GM18868 (cell line): ENCODE measurements around the gene TMEM161B.
"Not testable (repeated sequence)": the region's sequence is repeated elsewhere in the genome, so short reads cannot be mapped to it uniquely, and the experiment has no call there.

Source experiments
- ATAC-seq: cut with Tn5 transposase; IDR thresholded peaks from one replicate; pipeline ENCODE4 v1.9.1; 2021; ENCODE audit warnings: mild to moderate bottlenecking, moderate library complexity; ENCODE audit not compliant: unreplicated experiment

TMEM161B gene

GRCh38 chr5:88188458-88189132 is 80.0 kb downstream of the TMEM161B start:
- no peak for ATAC-seq

- no peak for ATAC-seq
These were observed 85.4 kb downstream of the TMEM161B start for GRCh38 chr5:88183255-88183654.

GRCh38 chr5:88177486-88177885 is 91.2 kb downstream of the TMEM161B start:
- ATAC-seq = not testable (repeated sequence)

DNA sequence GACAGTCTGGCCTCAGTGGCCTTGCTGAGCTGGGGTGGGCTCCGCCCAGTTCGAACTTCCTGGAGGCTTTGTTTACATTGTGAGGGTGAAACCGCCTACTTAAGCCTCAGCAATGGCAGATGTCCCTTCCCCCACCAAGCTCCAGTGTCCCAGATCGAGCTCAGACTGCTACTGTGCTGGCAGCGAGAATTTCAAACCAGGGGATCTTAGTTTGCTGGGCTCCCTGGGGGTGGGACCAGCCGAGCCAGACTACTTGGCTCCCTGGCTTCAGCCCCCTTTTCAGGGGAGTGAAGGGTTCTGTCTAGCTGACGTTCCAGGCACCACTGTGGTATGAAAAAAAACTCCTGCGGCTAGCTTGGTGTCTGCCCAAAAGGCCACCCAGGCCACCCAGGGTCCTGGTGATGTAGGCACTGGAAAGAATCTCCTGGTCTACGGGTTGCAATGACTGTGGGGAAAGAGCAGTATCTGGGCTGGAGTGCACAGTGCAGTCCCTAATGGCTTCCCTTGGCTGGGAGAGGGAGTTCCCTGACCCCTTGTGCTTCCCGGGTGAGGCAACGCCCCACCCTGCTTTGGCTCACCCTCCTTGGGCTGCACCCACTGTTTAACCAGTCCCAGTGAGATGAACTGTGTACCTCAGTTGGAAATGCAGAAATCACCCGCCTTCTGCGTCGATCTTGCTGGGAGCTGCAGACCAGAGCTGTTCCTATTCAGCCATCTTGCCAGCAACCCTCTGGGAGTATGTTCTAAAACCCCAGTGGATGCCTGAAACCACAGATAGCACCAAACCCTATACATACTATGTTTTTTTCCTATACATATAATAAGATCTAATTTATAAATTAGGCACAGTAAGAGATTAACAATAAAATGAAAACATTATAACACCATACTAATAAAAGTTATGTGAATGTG is 95.5 kb downstream of the TMEM161B start:
- ATAC-seq = no peak

DNA sequence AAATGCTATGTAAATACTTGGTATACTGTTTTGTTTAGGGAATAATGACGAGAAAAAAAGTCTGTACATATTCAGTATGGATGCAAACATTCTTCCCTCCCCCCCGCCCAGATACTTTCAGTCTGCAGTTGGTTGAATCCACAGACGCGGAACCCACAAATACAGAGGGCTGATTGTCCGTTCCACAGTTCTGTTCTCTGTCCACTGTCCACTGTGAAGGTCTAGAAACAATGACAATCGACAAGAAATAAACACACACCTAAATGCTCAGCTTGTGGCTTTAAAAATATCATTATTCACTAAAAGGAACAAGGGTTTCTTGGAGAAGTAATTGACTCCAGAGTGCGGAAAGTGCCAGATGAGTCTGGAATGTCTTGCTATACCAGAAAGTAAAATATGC is 109.1 kb downstream of the TMEM161B start:
- ATAC-seq = no peak

GRCh38 chr5:88158056-88158455 is 110.6 kb downstream of the TMEM161B start:
- ATAC-seq = no peak

GRCh38 chr5:88154891-88155290 is 113.8 kb downstream of the TMEM161B start:
- ATAC-seq = no peak

GRCh38 chr5:88150747-88151146 is 117.9 kb downstream of the TMEM161B start:
- no peak for ATAC-seq

DNA sequence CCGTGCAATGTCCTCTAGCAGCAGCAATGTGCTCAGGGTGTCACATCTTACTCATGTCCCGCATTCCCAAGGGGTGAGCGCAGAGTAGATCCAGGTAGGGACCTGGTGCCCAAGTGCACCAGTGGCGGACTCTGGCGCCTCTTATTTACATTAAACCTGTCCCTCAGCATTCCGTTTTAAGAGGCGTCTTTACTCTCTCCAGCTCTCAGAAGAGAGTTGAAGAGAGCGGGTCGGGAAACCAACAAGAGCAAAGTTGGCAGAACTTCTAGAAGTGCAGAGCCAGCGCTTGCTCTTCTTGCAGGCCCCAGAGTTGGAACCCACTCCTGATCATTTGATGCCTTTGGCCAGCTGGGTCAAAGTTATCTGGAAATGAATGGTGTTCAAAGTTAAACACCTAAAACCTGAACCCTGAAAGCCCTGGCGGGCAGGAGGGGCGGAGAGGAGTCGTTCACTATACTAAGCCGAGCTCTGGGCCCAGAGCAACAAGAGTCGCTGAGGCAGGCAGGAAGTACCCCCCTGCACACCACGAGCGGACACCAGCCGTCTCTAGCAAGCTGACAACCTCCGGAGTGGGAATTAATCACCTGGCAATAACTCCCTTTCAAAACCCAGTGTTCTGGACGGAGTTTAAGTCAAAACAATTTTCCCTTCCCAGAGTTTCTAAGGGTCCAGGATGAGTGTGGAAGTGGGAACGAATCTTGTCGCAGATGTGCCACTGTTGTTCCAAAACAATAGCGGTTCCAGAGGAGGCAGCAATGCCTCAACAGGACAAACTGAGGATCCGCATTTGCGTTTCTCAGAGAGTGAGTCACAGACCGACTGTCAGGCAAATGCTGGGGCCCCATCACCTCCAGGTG is 122.8 kb downstream of the TMEM161B start:
- no peak for ATAC-seq

GRCh38 chr5:88145221-88145610 is 123.4 kb downstream of the TMEM161B start:
- no peak for ATAC-seq
